Osteocyte (in vitro differentiated cells): ENCODE results near the gene GIMD1. TPM values are rescaled to one million over a fixed set of nuclear protein-coding genes. Genes with fewer than 3 reads are reported as not detected.

ENCODE experiments used
- DNase-seq: peaks from one replicate; pipeline ENCODE4 v3.0.0; 2021; ENCODE audit warnings: mixed read lengths; ENCODE audit not compliant: unreplicated experiment; ENCODE audit errors: extremely low spot score
- H3K27ac Mint-ChIP-seq: one replicate; pipeline ENCODE4 v1.8.0; 2021; ENCODE audit warnings: mild to moderate bottlenecking, mixed read lengths; ENCODE audit not compliant: unreplicated experiment
- H3K27me3 Mint-ChIP-seq: one replicate; pipeline ENCODE4 v1.8.0; 2021; ENCODE audit warnings: mixed read lengths; ENCODE audit not compliant: unreplicated experiment
- H3K36me3 Mint-ChIP-seq: one replicate; pipeline ENCODE4 v1.8.0; 2021; ENCODE audit warnings: mixed read lengths; ENCODE audit not compliant: unreplicated experiment
- H3K4me1 Mint-ChIP-seq: one replicate; pipeline ENCODE4 v1.8.0; 2021; ENCODE audit warnings: mixed read lengths; ENCODE audit not compliant: unreplicated experiment
- H3K4me3 Mint-ChIP-seq: one replicate; pipeline ENCODE4 v1.8.0; 2021; ENCODE audit warnings: mild to moderate bottlenecking, moderate library complexity, mixed read lengths; ENCODE audit not compliant: unreplicated experiment
- H3K9me3 Mint-ChIP-seq: one replicate; pipeline ENCODE4 v1.8.0; 2021; ENCODE audit warnings: mixed read lengths; ENCODE audit not compliant: unreplicated experiment
- total RNA-seq: library from RNA; stranded (reverse); gene quantifications from 2 replicates; pipeline ENCODE4 v1.2.1, GENCODE V29; 2021
- TF ChIP-seq, protein P1 (sequence below): fragments of 200-600 bp; sonication (generic); IDR thresholded peaks from 2 replicates; pipeline ENCODE4 v1.5.0; 2021; ENCODE audit warnings: antibody characterized with exemption, mild to moderate bottlenecking, moderate library complexity

The GIMD1 gene
- total RNA-seq, 1 donor from 2014 or later: not detected

- DNase-seq: no peak
- H3K9me3 Mint-ChIP-seq: no peaks in the 10 kb centered on the region
- no peaks in the 10 kb centered on the region for H3K27me3 Mint-ChIP-seq
- TF ChIP-seq, protein P1, sequence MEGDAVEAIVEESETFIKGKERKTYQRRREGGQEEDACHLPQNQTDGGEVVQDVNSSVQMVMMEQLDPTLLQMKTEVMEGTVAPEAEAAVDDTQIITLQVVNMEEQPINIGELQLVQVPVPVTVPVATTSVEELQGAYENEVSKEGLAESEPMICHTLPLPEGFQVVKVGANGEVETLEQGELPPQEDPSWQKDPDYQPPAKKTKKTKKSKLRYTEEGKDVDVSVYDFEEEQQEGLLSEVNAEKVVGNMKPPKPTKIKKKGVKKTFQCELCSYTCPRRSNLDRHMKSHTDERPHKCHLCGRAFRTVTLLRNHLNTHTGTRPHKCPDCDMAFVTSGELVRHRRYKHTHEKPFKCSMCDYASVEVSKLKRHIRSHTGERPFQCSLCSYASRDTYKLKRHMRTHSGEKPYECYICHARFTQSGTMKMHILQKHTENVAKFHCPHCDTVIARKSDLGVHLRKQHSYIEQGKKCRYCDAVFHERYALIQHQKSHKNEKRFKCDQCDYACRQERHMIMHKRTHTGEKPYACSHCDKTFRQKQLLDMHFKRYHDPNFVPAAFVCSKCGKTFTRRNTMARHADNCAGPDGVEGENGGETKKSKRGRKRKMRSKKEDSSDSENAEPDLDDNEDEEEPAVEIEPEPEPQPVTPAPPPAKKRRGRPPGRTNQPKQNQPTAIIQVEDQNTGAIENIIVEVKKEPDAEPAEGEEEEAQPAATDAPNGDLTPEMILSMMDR: no peak
- no peak overlapping the region for H3K27ac Mint-ChIP-seq
- H3K4me1 Mint-ChIP-seq: peaks cover 34% of the 10 kb centered on the region
- no peaks in the 10 kb centered on the region for H3K36me3 Mint-ChIP-seq
- H3K4me3 Mint-ChIP-seq: no peak overlapping the region
Observed at GRCh38 chr4:106315476-106315967, 53.1 kb downstream of the GIMD1 start.

DNA sequence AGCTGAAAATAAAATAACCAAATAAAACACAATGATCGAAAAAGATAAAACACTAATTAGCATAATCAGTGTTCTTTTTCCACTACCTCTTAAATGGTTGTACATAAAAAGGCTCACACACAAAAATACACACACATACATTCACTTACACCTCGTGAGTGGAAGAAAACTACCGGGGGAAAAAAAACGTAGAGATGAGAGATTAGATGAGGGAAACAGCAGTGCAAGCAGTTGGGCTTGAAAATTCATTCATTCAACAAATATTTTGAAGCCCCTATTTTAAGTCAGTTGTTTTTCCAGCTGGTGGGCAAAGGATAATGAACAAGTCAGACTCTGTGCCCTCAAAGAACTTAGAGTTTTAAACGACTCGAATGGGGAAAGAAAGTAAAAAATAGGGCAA is 53.6 kb downstream of the GIMD1 start:
- Mint-ChIP-seq H3K27ac (no peak overlapping the region), H3K4me3 (no peak overlapping the region), H3K9me3 (no peaks in the 10 kb centered on the region), H3K27me3 (no peaks in the 10 kb centered on the region), H3K36me3 (no peaks in the 10 kb centered on the region), H3K4me1 (peaks cover 38% of the 10 kb centered on the region)
- DNase-seq: no peak
- TF ChIP-seq, protein P1: no peak

DNA sequence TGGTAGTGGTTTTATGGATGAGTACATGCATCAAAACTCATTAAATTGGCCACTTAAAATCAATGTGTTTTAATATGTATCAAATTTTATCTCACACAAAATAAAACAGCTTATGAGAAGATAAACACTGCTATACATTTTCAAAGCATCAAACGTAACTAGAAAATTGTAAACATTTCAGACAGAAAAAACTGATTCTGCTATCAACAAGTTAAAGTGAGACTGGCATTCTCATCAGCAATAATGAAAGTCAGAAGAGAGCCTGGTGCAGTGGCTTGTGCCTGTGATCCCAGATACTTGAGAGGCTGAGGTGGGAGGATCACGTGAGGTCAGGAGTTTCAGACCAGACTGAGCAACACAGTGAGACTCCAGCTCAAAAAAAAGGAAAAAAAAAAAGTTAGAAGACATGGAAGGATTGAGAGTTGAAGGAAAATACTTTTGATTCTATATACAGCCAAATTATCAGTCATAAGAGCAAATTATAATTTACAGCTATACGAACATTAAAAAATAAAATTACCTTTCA is 55.5 kb downstream of the GIMD1 start:
- no peaks in the 10 kb centered on the region for H3K27me3 Mint-ChIP-seq
- DNase-seq: no peak
- H3K27ac Mint-ChIP-seq: peak overlapping the region; percentile 93
- no peaks in the 10 kb centered on the region for H3K9me3 Mint-ChIP-seq
- TF ChIP-seq, protein P1: no peak
- H3K4me3 Mint-ChIP-seq: peak overlapping the region; percentile 8
- H3K36me3 Mint-ChIP-seq: peaks cover 8% of the 10 kb centered on the region
- H3K4me1 Mint-ChIP-seq: peaks cover 33% of the 10 kb centered on the region

- Mint-ChIP-seq H3K36me3 (peaks cover 11% of the 10 kb centered on the region), H3K9me3 (no peaks in the 10 kb centered on the region), H3K27me3 (no peaks in the 10 kb centered on the region), H3K27ac (peak overlapping the region; percentile 93), H3K4me3 (peak overlapping the region; percentile 51), H3K4me1 (peaks cover 33% of the 10 kb centered on the region)
- TF ChIP-seq, protein P1: no peak
- DNase-seq: no peak
Observed at GRCh38 chr4:106312377-106312776, 56.2 kb downstream of the GIMD1 start.

Other genes with a start within 250 kb of the GIMD1 start
- gene TBCK, start 52.6 kb downstream of the GIMD1 start, total RNA-seq: 47.7 and 49.9 TPM in 2 replicates
- gene AIMP1, start 52.2 kb downstream of the GIMD1 start, total RNA-seq: 36.4 and 41.2 TPM in 2 replicates